Measurements from ENCODE around the gene ALOXE3.
"Not testable (repeated sequence)": the region's sequence is repeated elsewhere in the genome, so short reads cannot be mapped to it uniquely, and the experiment has no call there.

The ALOXE3 gene

DNA sequence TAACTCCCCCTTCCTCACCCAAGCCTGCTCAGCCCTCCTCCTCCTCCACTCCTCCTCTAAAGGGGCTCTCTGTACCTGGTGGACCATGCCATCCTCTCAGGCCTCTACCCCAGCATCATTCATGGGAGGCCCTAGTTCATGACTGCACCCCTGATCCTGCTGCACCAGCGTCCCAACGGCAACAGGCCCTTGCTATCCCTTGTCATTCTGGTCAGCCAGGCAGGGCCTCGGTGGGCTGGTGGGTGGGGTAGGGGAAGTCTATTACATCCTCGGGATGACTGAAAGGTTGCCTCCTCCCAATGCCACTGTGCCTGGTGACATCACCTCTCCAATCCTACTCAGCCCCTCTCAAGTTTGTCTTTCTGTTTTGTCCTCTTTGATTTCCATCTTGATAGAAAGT lies 50.5 kb downstream of the ALOXE3 start:
- Histone ChIP-seq H3K4me3 (no peak overlapping the region), H3K27ac (no peak overlapping the region)
- TF ChIP-seq, protein P1, sequence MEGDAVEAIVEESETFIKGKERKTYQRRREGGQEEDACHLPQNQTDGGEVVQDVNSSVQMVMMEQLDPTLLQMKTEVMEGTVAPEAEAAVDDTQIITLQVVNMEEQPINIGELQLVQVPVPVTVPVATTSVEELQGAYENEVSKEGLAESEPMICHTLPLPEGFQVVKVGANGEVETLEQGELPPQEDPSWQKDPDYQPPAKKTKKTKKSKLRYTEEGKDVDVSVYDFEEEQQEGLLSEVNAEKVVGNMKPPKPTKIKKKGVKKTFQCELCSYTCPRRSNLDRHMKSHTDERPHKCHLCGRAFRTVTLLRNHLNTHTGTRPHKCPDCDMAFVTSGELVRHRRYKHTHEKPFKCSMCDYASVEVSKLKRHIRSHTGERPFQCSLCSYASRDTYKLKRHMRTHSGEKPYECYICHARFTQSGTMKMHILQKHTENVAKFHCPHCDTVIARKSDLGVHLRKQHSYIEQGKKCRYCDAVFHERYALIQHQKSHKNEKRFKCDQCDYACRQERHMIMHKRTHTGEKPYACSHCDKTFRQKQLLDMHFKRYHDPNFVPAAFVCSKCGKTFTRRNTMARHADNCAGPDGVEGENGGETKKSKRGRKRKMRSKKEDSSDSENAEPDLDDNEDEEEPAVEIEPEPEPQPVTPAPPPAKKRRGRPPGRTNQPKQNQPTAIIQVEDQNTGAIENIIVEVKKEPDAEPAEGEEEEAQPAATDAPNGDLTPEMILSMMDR (IDR thresholded peaks at IDR 0.05): no peak
- no peak for DNase-seq (ENCODE audit: low spot score)

DNA sequence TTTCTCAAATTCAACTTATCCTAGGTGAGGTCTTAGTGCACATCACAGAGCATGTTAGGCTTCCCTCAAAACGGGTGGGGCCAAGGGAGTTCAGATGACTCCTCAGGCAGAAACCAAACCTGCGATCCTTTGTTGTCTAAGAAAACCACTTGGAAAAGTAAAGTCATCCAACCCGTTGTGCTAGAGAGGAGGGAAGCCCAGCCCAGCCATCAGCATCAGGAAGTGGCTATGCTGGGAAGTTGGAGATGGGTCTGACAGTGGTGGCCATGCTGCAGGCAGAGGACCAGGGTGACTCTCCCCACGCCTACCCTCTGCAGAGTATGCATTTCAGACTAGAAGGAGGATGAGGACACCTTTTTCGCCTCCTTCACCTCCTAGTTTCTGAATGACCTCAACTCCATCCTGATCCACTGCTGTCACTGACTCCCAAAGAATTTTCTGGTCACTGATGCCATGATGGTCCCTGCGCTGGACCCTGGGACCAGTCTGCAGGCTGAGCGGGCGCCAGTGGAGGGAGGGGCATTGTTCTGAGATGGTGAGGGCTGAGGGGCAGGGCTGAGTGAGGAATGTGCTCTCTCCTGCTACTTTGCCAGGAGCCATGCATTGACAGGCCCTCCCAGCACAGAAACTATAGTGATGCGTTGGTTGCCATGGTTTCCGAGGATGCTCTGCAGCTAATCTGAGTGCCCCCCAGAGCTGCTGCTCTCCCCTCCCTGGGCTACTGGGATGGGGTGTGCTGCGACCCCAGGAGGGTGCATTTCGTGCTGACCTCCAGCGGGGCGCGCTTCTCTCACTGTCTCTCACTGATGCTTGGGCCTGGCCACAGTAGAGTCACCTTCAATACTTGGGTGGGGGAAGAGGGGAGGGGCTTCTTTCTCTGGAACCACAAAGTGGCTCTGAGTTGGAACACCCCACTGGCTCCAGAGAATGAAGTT lies 51.2 kb downstream of the ALOXE3 start:
- DNase-seq (ENCODE audit: low spot score): no peak
- TF ChIP-seq, protein P1 (IDR thresholded peaks at IDR 0.05): no peak
- Histone ChIP-seq H3K4me3 (no peak overlapping the region), H3K27ac (no peak overlapping the region)

DNA sequence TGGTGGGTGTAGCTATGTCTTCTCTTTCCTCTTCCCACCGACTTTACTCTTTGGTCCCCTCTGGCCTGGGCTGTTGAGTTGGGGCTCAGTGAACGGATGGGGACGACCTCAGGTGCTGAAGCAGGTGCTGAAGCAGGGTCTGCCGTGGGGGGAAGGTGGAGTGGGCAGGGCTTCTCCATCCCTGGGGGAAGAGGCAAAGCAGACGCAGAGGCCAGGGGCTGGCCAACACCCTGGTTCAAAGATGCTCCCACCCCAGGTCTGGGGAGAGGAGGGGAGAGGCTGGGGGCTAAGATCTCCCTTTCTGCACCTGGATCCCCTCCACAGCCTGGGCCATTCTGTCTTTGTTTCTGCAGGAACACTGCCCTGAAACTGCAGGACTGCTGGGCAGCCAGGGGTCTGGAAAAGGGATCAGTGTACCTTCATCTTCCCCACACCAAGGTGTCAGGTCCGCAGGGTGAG lies 53.7 kb downstream of the ALOXE3 start:
- Histone ChIP-seq H3K27ac (no peak overlapping the region), H3K4me3 (no peak overlapping the region)
- DNase-seq (ENCODE audit: low spot score): no peak
- TF ChIP-seq, protein P1 (IDR thresholded peaks at IDR 0.05): no peak

DNA sequence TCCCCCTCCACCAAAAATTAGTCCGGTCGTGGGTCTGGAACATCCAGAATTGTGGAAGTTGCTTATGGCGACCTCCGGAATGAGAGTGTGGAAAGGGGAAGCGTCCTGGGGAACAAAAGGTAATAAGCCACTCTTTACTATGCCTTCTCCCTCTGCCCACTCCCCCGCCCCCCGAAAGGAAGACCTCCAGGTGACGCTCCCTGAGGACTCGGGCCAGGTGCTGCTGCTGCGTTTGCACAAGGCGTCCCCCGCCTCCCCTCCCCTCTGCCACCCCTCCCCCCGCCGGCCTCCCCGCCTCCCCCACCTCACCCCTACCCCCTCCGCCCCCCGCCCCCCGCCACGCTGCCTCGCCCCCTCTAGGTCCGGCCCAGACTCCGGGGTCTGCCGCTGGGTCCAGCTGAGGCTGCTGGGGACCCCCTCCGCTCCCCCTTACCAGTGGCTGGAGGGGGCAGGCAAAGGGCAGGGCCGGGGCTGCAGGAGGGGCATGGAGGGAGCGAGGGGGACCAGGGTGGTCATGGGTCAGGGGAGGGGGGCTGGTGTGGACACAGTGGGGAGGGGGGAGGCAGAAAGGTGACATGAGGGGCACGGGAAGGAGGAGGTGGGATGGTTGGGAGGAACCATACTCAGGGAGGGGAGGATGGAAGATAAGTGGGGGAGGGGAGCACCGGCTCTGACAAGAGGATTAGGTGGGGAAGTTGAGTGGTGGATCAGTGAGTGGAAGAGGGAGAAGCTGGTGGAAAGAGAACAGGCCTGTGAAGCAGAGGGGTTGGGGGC lies 54.4 kb downstream of the ALOXE3 start:
- DNase-seq (ENCODE audit: low spot score): no peak
- Histone ChIP-seq H3K27ac (no peak overlapping the region), H3K4me3 (no peak overlapping the region)
- TF ChIP-seq, protein P1 (IDR thresholded peaks at IDR 0.05): no peak

DNA sequence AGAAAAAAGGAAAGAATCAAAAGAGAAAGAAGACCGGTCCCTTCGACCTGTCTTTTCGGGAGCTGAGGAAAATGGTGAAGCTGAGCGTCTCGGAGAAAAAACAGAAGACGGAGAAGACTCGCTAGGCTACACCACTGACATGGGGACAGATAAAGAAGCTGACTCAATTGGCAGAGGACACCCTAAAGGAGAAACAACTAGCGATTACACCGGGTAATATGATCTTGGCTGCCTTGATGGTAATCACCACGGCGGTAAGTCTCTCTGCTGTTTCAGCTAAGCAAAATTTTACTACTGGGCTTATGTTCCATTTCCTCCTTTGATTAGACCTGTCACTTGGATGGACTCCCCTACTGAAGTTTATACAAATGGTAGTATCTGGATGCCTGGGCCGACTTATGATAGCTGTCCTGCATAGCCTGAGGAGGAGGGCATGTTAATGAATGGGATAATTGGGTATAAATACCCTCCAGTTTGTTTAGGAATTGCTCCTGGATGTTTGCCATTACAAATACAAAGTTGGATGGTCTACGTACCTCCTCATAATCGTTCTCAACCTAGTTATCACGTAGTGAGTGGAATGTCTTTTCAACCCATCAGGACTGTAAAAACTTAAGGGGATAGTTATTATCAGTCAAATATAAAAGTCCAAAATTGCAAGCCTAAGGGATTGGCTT lies 55.4 kb downstream of the ALOXE3 start:
- H3K4me3 ChIP-seq: peak overlapping the region; percentile 17
- TF ChIP-seq, protein P1 (IDR thresholded peaks at IDR 0.05): no peak
- no peak for DNase-seq (ENCODE audit: low spot score)

DNA sequence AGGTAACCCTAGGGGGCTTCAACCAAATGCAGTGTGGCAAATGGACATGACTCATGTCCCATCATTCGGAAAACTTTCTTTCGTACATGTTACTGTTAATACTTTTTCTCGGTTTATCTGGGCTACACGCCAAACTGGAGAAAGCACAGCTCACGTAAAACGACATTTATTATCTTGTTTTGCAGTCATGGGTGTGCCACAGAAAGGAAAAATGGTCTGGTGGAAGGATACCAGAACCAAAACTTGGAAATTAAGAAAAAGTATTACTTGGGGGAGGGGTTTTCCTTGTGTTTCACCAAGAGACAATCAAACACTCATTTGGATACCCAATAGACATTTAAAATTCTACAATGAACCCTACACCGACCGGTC lies 55.9 kb downstream of the ALOXE3 start:
- no peak overlapping the region for H3K27ac ChIP-seq
- TF ChIP-seq, protein P1 (IDR thresholded peaks at IDR 0.05): no peak
- peak overlapping the region; percentile 25 for H3K4me3 ChIP-seq
- DNase-seq (ENCODE audit: low spot score): no peak

More for the DNA sequence above, 55.4 kb downstream of the ALOXE3 start:
- no peak overlapping the region for H3K27ac ChIP-seq

DNA sequence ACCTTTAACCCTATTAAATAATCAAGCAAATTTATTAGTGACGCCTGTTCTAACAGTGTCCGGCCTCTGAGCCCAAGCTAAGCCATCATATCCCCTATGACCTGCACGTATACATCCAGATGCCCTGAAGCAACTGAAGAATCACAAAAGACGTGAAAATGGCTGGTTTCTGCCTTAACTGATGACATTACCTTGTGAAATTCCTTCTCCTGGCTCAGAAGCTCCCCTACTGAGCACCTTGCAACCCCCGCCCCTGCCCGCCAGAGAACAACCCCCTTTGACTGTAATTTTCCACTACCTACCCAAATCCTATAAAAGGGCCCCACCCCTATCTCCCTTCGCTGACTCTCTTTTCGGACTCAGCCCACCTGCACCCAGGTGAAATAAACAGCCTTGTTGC lies 56.5 kb downstream of the ALOXE3 start:
- not testable (repeated sequence) for H3K4me3 ChIP-seq; DNase-seq (ENCODE audit: low spot score); H3K27ac ChIP-seq

Measured in coronary artery (tissue), 2 donors.